ENCODE results near the gene GPR162. TPM values are rescaled to one million over a fixed set of nuclear protein-coding genes. Genes with fewer than 3 reads are reported as not detected.

Gene GPR162
- total RNA-seq, 2 experiments from 2014 or later = 0.24 TPM; not detected in 1

DNA sequence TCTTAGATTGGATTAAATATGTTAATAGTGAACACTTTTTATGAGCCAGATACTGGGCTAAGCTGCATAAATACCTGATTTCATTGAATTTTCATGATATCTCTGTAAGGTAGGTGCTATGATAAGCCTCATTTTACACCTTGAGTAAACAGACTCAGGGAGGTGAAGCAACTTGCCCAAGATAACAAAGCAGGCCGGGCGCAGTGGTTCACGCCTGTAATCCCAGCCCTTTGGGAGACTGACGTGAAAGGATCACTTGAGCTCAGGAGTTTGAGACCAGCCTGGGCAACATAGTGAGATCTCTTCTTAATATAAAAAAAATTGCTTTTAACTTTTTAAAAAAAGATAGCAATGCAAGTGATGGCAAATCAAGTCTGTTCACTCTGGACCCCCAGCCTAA is 20.5 kb downstream of the GPR162 start:
- intact Hi-C loops (cut with micrococcal nuclease) = no loop called here
- H3K4me3 Mint-ChIP-seq = no peak overlapping the region
- no peaks in the 10 kb centered on the region for H3K27me3 Mint-ChIP-seq (ENCODE audit: low read depth)
- H3K9me3 Mint-ChIP-seq = no peaks in the 10 kb centered on the region
- no peaks in the 10 kb centered on the region for H3K4me1 Mint-ChIP-seq (ENCODE audit: low read depth)
- DNase-seq = no peak
- H3K36me3 Mint-ChIP-seq (ENCODE audit: low read depth) = peaks cover 7% of the 10 kb centered on the region
- CTCF ChIA-PET = interaction anchor here (0.6 to 1.8 kb wide), 3 partner anchors 8 to 211 kb away, joined by 3 to 5 read pairs (median 3); no protein-coding TSS in a partner anchor
- no peak overlapping the region for H3K27ac Mint-ChIP-seq

DNA sequence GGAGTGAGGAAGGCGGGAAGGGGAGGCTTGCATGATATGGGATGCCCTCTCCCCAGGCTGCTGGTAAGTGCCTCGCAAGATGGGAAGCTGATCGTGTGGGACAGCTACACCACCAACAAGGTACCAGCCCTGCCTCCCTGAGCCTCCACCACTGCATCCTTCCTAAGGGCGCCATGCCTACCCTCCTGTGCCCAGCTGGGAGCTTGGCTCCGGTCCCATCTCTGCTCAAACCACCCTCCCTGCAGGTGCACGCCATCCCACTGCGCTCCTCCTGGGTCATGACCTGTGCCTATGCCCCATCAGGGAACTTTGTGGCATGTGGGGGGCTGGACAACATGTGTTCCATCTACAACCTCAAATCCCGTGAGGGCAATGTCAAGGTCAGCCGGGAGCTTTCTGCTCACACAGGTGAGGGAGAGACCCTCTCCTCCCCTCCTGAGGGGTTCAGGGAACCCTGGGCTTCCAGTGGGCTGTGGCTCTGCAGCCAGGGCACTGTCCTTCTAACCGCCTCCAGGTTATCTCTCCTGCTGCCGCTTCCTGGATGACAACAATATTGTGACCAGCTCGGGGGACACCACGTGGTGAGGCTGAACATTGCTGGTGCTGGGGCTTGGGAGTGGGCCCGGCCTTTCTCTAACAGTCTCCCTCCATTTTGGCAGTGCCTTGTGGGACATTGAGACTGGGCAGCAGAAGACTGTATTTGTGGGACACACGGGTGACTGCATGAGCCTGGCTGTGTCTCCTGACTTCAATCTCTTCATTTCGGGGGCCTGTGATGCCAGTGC is 21.7 kb downstream of the GPR162 start:
- intact Hi-C loops (cut with micrococcal nuclease) = no loop called here
- CTCF ChIA-PET = interaction anchor here (0.6 to 2.8 kb wide), 6 partner anchors 8 to 1395 kb away, joined by 3 to 24 read pairs (median 4); partner anchors contain the start of genes MLF2 and SPSB2
- Mint-ChIP-seq H3K27me3 (ENCODE audit: low read depth) (no peaks in the 10 kb centered on the region), H3K4me3 (no peak overlapping the region), H3K36me3 (ENCODE audit: low read depth) (peaks cover 16% of the 10 kb centered on the region), H3K9me3 (no peaks in the 10 kb centered on the region), H3K27ac (no peak overlapping the region), H3K4me1 (ENCODE audit: low read depth) (no peaks in the 10 kb centered on the region)
- DNase-seq = no peak

DNA sequence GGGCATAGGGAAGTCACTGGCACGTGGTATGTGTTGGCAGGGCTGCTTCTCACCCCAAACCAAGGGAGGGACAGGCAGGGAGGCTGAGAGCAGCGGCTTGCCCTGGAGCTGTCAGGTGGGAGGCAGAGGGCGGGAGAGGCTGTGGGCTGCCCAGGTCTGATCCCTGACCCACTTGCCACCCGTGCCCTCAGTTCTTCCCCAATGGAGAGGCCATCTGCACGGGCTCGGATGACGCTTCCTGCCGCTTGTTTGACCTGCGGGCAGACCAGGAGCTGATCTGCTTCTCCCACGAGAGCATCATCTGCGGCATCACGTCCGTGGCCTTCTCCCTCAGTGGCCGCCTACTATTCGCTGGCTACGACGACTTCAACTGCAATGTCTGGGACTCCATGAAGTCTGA is 23.8 kb downstream of the GPR162 start:
- intact Hi-C loops (cut with micrococcal nuclease) = no loop called here
- peaks cover 13% of the 10 kb centered on the region for H3K4me1 Mint-ChIP-seq (ENCODE audit: low read depth)
- no peak for DNase-seq
- no peaks in the 10 kb centered on the region for H3K9me3 Mint-ChIP-seq
- no peak overlapping the region for H3K27ac Mint-ChIP-seq
- H3K4me3 Mint-ChIP-seq = no peak overlapping the region
- no peaks in the 10 kb centered on the region for H3K27me3 Mint-ChIP-seq (ENCODE audit: low read depth)
- CTCF ChIA-PET = interaction anchor here (1.2 to 2.8 kb wide), 2 partner anchors 10 to 21 kb away, joined by 3 to 24 read pairs; no protein-coding TSS in a partner anchor
- peaks cover 30% of the 10 kb centered on the region for H3K36me3 Mint-ChIP-seq (ENCODE audit: low read depth)

GRCh38 chr12:6846316-6846869 is 24.8 kb downstream of the GPR162 start:
- no peaks in the 10 kb centered on the region for H3K27me3 Mint-ChIP-seq (ENCODE audit: low read depth)
- H3K9me3 Mint-ChIP-seq = no peaks in the 10 kb centered on the region
- CTCF ChIA-PET = interaction anchor here (0.5 to 0.6 kb wide), 2 partner anchors 288 to 358 kb away, joined by 3 to 5 read pairs; no protein-coding TSS in a partner anchor
- intact Hi-C loops (cut with micrococcal nuclease) = no loop called here
- peaks cover 17% of the 10 kb centered on the region for H3K4me1 Mint-ChIP-seq (ENCODE audit: low read depth)
- no peak overlapping the region for H3K27ac Mint-ChIP-seq
- peaks cover 34% of the 10 kb centered on the region for H3K36me3 Mint-ChIP-seq (ENCODE audit: low read depth)
- no peak overlapping the region for H3K4me3 Mint-ChIP-seq
- DNase-seq = no peak

DNA sequence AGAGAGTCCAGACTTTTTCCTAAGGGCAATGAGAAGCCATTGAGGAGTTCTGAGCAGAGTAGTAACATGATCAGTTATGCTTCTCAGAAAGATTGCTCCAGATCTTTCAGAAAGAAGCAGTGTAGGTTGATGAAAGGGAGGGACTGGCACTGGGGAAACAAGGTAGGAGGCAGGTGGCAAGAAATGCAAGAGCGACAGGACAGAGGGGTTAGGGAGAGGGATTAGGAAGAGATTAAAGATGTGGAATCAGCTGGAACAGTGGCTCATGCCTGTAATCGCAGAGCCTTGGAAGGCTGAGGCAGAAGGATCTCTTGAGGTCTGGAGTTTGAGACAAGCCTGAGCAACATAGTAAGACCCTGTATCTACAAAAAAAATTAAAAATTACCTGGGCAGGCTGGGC is 26.1 kb downstream of the GPR162 start:
- intact Hi-C loops (cut with micrococcal nuclease) = no loop called here
- Mint-ChIP-seq H3K4me1 (ENCODE audit: low read depth) (peaks cover 17% of the 10 kb centered on the region), H3K27ac (no peak overlapping the region), H3K27me3 (ENCODE audit: low read depth) (no peaks in the 10 kb centered on the region), H3K36me3 (ENCODE audit: low read depth) (peaks cover 34% of the 10 kb centered on the region), H3K4me3 (no peak overlapping the region), H3K9me3 (no peaks in the 10 kb centered on the region)
- CTCF ChIA-PET = interaction anchor here (1.0 to 2.1 kb wide), 3 partner anchors 13 to 163 kb away, joined by 3 to 6 read pairs (median 4); partner anchors contain the start of gene SPSB2
- DNase-seq = no peak

DNA sequence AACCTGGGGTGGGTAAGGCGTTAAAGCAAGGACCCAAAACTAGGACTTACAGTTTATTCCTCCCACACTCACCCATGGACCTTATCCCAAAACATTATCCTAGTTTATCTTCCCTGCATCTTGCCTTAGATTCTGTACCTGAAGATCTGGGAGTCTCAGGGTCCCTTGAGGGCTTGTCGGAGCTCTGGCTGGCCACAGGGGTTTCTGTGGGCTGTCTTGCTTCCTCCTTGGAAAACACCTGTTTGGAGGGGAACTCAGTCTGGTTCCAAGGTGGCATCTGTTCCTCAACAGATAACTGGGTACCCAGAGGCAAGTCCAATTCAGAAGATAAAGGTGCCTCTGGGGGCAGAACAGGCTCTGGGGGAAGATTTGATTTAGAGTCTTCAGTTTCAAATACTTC is 27.8 kb downstream of the GPR162 start:
- no peak for DNase-seq
- no peaks in the 10 kb centered on the region for H3K27me3 Mint-ChIP-seq (ENCODE audit: low read depth)
- peaks cover 31% of the 10 kb centered on the region for H3K4me1 Mint-ChIP-seq (ENCODE audit: low read depth)
- CTCF ChIA-PET = interaction anchor here (0.6 to 2.1 kb wide), 5 partner anchors 13 to 121 kb away, joined by 3 to 6 read pairs (median 3); partner anchors contain the start of genes MLF2 and SPSB2
- H3K9me3 Mint-ChIP-seq = no peaks in the 10 kb centered on the region
- H3K4me3 Mint-ChIP-seq = peak overlapping the region; percentile 86
- H3K27ac Mint-ChIP-seq = no peak overlapping the region
- intact Hi-C loops (cut with micrococcal nuclease) = no loop called here
- H3K36me3 Mint-ChIP-seq (ENCODE audit: low read depth) = peaks cover 36% of the 10 kb centered on the region

GRCh38 chr12:6849976-6850560 is 28.4 kb downstream of the GPR162 start:
- peak overlapping the region; percentile 78 for H3K27ac Mint-ChIP-seq
- CTCF ChIA-PET = interaction anchor here (0.6 to 2.1 kb wide), 3 partner anchors 24 to 122 kb away, joined by 3 to 6 read pairs (median 3); no protein-coding TSS in a partner anchor
- DNase-seq = no peak
- H3K9me3 Mint-ChIP-seq = no peaks in the 10 kb centered on the region
- H3K27me3 Mint-ChIP-seq (ENCODE audit: low read depth) = no peaks in the 10 kb centered on the region
- H3K36me3 Mint-ChIP-seq (ENCODE audit: low read depth) = peaks cover 36% of the 10 kb centered on the region
- intact Hi-C loops (cut with micrococcal nuclease) = loop anchor here (5.0 kb wide), 3 partner anchors 257 to 513 kb away; partner anchors contain the start of genes C1RL and VAMP1
- peak overlapping the region; percentile 86 for H3K4me3 Mint-ChIP-seq
- H3K4me1 Mint-ChIP-seq (ENCODE audit: low read depth) = peaks cover 35% of the 10 kb centered on the region

DNA sequence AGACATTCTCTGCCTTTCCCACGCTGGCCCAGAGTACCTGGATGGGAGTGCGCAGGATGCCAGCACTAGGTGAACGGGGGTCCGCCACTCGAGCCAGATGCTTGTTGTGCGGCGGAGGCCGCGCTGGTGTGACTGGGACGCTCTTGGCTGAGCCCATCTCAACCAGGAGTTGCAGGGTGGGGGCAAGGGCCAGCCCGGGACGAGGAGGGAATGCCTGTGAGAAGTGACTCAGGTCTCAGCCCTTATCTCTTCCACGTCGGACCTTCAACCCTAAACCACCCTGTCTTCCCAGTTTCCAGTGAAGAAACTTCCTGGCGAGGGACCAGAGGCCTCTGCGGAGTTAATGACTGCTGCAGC is 29.2 kb downstream of the GPR162 start:
- H3K4me1 Mint-ChIP-seq (ENCODE audit: low read depth) = peaks cover 35% of the 10 kb centered on the region
- H3K27ac Mint-ChIP-seq = peak overlapping the region; percentile 93
- peaks cover 36% of the 10 kb centered on the region for H3K36me3 Mint-ChIP-seq (ENCODE audit: low read depth)
- CTCF ChIA-PET = interaction anchor here (0.5 to 4.0 kb wide), 7 partner anchors 15 to 368 kb away, joined by 3 to 19 read pairs (median 10); partner anchors contain the start of genes MLF2, SPSB2 and TPI1
- H3K9me3 Mint-ChIP-seq = no peaks in the 10 kb centered on the region
- peak overlapping the region; percentile 86 for H3K4me3 Mint-ChIP-seq
- no peaks in the 10 kb centered on the region for H3K27me3 Mint-ChIP-seq (ENCODE audit: low read depth)
- DNase-seq = no peak
- intact Hi-C loops (cut with micrococcal nuclease) = loop anchor here (1.0 to 5.0 kb wide), 7 partner anchors 22 to 513 kb away; partner anchors contain the start of genes C1RL, LPCAT3, P3H3 and RNU7-1

- Mint-ChIP-seq H3K27ac (peak within 1 kb of the TSS; percentile 93), H3K36me3 (ENCODE audit: low read depth) (peaks cover 35% of the 10 kb centered on the region), H3K27me3 (ENCODE audit: low read depth) (no peaks in the 10 kb centered on the region), H3K4me1 (ENCODE audit: low read depth) (peaks cover 35% of the 10 kb centered on the region), H3K4me3 (peak within 1 kb of the TSS; percentile 86), H3K9me3 (no peaks in the 10 kb centered on the region)
- intact Hi-C loops (cut with micrococcal nuclease) = loop anchor here (1.0 to 5.0 kb wide), 7 partner anchors 23 to 514 kb away; partner anchors contain the start of genes C1RL, LPCAT3, P3H3 and RNU7-1
- peak; percentile 99 for DNase-seq
- CTCF ChIA-PET = interaction anchor here (0.5 to 4.0 kb wide), 14 partner anchors 10 to 369 kb away, joined by 3 to 19 read pairs (median 5); partner anchors contain the start of genes MLF2, SPSB2 and TPI1
Measured at GRCh38 chr12:6851153-6851920, 29.7 kb downstream of the GPR162 start, which contains the start of gene CDCA3. Gene CDCA3, minus strand, starts transcription at chr12:6851286. Its CDS starts 334 bp downstream, at chr12:6850952.

DNA sequence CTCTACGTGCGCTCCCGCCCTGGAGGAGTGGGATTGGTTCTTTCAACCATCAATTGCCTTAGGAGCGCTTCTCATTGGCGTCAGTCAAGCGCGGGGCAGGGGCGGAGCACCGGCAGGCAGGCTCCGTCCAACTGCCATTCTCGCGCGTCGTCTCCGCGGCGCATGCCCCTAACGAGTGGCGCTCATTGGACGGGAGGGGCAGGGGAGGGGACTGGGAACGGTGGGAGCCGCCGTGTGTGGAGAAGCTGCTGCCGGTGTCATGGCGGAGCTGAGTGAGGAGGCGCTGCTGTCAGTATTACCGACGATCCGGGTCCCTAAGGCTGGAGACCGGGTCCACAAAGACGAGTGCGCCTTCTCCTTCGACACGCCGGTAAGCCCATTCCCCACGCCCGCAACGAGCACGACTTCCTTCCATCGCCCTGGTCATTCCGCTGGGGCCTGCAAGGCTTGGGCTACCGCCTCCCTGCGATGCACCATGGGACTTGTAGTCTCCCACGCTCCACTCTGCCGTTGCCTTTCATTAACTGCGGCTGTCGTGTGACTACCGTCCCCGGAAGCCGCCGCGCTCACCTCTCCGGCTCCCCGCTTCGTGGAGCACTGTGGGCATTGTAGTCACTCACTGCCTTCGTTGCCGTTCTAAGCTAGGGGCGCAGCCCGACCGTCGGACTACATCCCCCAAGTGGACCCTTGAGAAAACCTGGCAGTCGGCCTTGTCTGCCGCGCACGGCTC is 30.5 kb downstream of the GPR162 start, which contains the start of gene USP5:
USP5 (plus strand) TSS at position 230 of the 730 bp plus-strand sequence; CDS start at position 260, 30 bp downstream.
- peaks cover 32% of the 10 kb centered on the region for H3K36me3 Mint-ChIP-seq (ENCODE audit: low read depth)
- CTCF ChIA-PET = interaction anchor here (0.8 to 4.0 kb wide), 16 partner anchors 9 to 298 kb away, joined by 3 to 24 read pairs (median 5); partner anchors contain the start of genes MLF2, PTMS, SPSB2 and TPI1
- intact Hi-C loops (cut with micrococcal nuclease) = loop anchor here (1.0 to 5.0 kb wide), 22 partner anchors 21 to 515 kb away; partner anchors contain the start of genes C1RL, CHD4, COPS7A and EMG1
- H3K27me3 Mint-ChIP-seq (ENCODE audit: low read depth) = no peaks in the 10 kb centered on the region
- H3K4me1 Mint-ChIP-seq (ENCODE audit: low read depth) = peaks cover 35% of the 10 kb centered on the region
- DNase-seq = peak; percentile 99
- no peaks in the 10 kb centered on the region for H3K9me3 Mint-ChIP-seq
- H3K27ac Mint-ChIP-seq = peak within 1 kb of the TSS; percentile 93
- H3K4me3 Mint-ChIP-seq = peak within 1 kb of the TSS; percentile 86
